HepG2 (cell line): ENCODE data around the gene PSMC3IP. TPM values are rescaled to one million over a fixed set of nuclear protein-coding genes. Genes with fewer than 3 reads are reported as not detected.

Experiments
- CREBL2 ChIP-seq: sonication (generic); formaldehyde crosslinking; IDR thresholded peaks from 2 replicates; pipeline ENCODE4 v1.8.1; 2023; ENCODE audit warnings: missing genetic modification reagents, mild to moderate bottlenecking, borderline replicate concordance
- FOXP4 ChIP-seq: sonication (generic); formaldehyde crosslinking; IDR thresholded peaks from 2 replicates; pipeline ENCODE4 v1.4.0; 2020; ENCODE audit warnings: missing genetic modification reagents
- GLI4 ChIP-seq: sonication (generic); formaldehyde crosslinking; IDR thresholded peaks from 2 replicates; pipeline ENCODE4 v1.5.1; 2020; ENCODE audit warnings: missing genetic modification reagents, mild to moderate bottlenecking, moderate library complexity, borderline replicate concordance
- HNF1B ChIP-seq: sonication (generic); formaldehyde crosslinking; IDR thresholded peaks from 2 replicates; pipeline ENCODE4 v1.5.1; 2020; ENCODE audit warnings: mild to moderate bottlenecking, moderate library complexity, missing genetic modification reagents
- KMT2A ChIP-seq: sonication (generic); formaldehyde crosslinking; IDR thresholded peaks from 2 replicates; pipeline ENCODE4 v1.4.0; 2020; ENCODE audit warnings: missing genetic modification reagents
- PHF20 ChIP-seq: sonication (generic); formaldehyde crosslinking; IDR thresholded peaks from 2 replicates; pipeline ENCODE4 v1.5.0; 2020; ENCODE audit warnings: mild to moderate bottlenecking, missing genetic modification reagents
- RBFOX2 ChIP-seq: fragments of 200-400 bp; formaldehyde crosslinking; IDR thresholded peaks from 2 replicates; pipeline ENCODE4 v1.6.1; 2017; ENCODE audit warnings: low read depth, mild to moderate bottlenecking, low read length
- TP53 ChIP-seq: sonication (generic); formaldehyde crosslinking; conservative IDR thresholded peaks from 2 replicates; pipeline ENCODE4 v1.4.0; 2020; ENCODE audit warnings: missing genetic modification reagents
- ZMYM3 ChIP-seq: sonication (generic); formaldehyde crosslinking; IDR thresholded peaks from 2 replicates; pipeline ENCODE4 v1.5.1; 2020; ENCODE audit warnings: mild to moderate bottlenecking, missing genetic modification reagents
- ZNF354B ChIP-seq: sonication (generic); formaldehyde crosslinking; IDR thresholded peaks from 2 replicates; pipeline ENCODE4 v1.8.0; 2022; ENCODE audit warnings: mild to moderate bottlenecking, missing genetic modification reagents
- ZNF562 ChIP-seq: sonication (generic); formaldehyde crosslinking; IDR thresholded peaks from 2 replicates; pipeline ENCODE4 v1.8.0; 2022; ENCODE audit warnings: missing genetic modification reagents, borderline replicate concordance
- ZXDC ChIP-seq: sonication (generic); formaldehyde crosslinking; IDR thresholded peaks from 2 replicates; pipeline ENCODE4 v1.5.0; 2020; ENCODE audit warnings: mild to moderate bottlenecking, missing genetic modification reagents
- polyA plus RNA-seq, 8 experiments: library from polyadenylated mRNA; depleted of rRNA in 3 of 8; stranded (reverse) in 7 of 8; unstranded in 1 of 8; fragments of >200 nt; fragmentation: Illumina TruSeq in 4 of 8; extraction: Trizol in 4 of 8; gene quantifications; 2 replicates each; pipeline versions ENCODE4 v1.2.1 to v1.2.3, GENCODE V29; 2011 to 2016; ENCODE audit warnings: low read depth in 4 of 8, missing spikeins in 1 of 8, mixed read lengths in 1 of 8; ENCODE audit not compliant: insufficient read depth in 1 of 8
- total RNA-seq, 5 experiments: library from RNA; depleted of rRNA; stranded (reverse); fragments of >200 nt; fragmentation: Illumina TruSeq; extraction: Trizol; gene quantifications; 2 replicates each; pipeline ENCODE4 v1.2.3, GENCODE V29; 2016; ENCODE audit warnings: low read depth in 1 of 5
- TF ChIP-seq, protein P1 (sequence below): sonication (generic); formaldehyde crosslinking; conservative IDR thresholded peaks from 2 replicates; pipeline ENCODE4 v1.8.0; 2022; ENCODE audit warnings: missing genetic modification reagents
- TF ChIP-seq, protein P2 (sequence below): sonication (generic); formaldehyde crosslinking; conservative IDR thresholded peaks from 2 replicates; pipeline ENCODE4 v1.8.0; 2022; ENCODE audit warnings: mild to moderate bottlenecking, moderate library complexity, missing genetic modification reagents
- TF ChIP-seq, protein P3 (sequence below): sonication (generic); formaldehyde crosslinking; IDR thresholded peaks from 2 replicates; pipeline ENCODE4 v1.5.0; 2020; ENCODE audit warnings: missing genetic modification reagents

PSMC3IP gene
- total and polyA plus RNA-seq, 2 of the 13 experiments (the other 11 are each of a cell fraction or from before 2014, with no cell fraction given): 6.5 to 22.4 TPM

- TF ChIP-seq FOXP4 (CRISPR knock-in tag) (no peak), CREBL2 (CRISPR knock-in tag) (no peak), ZNF354B (CRISPR knock-in tag) (peak; percentile 17; the same call in 1 of the 2 replicates), ZXDC (CRISPR knock-in tag) (peak; percentile 85; the same call in 1 of the 2 replicates), PHF20 (CRISPR knock-in tag) (peak; percentile 85), ZMYM3 (CRISPR knock-in tag) (no peak), HNF1B (no peak), TP53 (CRISPR knock-in tag) (peak; percentile 90; the same call in 1 of the 2 replicates), ZNF562 (CRISPR knock-in tag) (no peak), KMT2A (CRISPR knock-in tag) (peak; percentile 87; the same call in 1 of the 2 replicates), RBFOX2 (peak; percentile 89), GLI4 (CRISPR knock-in tag) (peak; percentile 84)
- TF ChIP-seq, protein P1, sequence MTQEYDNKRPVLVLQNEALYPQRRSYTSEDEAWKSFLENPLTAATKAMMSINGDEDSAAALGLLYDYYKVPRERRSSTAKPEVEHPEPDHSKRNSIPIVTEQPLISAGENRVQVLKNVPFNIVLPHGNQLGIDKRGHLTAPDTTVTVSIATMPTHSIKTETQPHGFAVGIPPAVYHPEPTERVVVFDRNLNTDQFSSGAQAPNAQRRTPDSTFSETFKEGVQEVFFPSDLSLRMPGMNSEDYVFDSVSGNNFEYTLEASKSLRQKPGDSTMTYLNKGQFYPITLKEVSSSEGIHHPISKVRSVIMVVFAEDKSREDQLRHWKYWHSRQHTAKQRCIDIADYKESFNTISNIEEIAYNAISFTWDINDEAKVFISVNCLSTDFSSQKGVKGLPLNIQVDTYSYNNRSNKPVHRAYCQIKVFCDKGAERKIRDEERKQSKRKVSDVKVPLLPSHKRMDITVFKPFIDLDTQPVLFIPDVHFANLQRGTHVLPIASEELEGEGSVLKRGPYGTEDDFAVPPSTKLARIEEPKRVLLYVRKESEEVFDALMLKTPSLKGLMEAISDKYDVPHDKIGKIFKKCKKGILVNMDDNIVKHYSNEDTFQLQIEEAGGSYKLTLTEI (CRISPR knock-in tag): no peak
- TF ChIP-seq, protein P2, sequence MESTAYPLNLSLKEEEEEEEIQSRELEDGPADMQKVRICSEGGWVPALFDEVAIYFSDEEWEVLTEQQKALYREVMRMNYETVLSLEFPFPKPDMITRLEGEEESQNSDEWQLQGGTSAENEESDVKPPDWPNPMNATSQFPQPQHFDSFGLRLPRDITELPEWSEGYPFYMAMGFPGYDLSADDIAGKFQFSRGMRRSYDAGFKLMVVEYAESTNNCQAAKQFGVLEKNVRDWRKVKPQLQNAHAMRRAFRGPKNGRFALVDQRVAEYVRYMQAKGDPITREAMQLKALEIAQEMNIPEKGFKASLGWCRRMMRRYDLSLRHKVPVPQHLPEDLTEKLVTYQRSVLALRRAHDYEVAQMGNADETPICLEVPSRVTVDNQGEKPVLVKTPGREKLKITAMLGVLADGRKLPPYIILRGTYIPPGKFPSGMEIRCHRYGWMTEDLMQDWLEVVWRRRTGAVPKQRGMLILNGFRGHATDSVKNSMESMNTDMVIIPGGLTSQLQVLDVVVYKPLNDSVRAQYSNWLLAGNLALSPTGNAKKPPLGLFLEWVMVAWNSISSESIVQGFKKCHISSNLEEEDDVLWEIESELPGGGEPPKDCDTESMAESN (CRISPR knock-in tag): peak; percentile 38
- TF ChIP-seq, protein P3, sequence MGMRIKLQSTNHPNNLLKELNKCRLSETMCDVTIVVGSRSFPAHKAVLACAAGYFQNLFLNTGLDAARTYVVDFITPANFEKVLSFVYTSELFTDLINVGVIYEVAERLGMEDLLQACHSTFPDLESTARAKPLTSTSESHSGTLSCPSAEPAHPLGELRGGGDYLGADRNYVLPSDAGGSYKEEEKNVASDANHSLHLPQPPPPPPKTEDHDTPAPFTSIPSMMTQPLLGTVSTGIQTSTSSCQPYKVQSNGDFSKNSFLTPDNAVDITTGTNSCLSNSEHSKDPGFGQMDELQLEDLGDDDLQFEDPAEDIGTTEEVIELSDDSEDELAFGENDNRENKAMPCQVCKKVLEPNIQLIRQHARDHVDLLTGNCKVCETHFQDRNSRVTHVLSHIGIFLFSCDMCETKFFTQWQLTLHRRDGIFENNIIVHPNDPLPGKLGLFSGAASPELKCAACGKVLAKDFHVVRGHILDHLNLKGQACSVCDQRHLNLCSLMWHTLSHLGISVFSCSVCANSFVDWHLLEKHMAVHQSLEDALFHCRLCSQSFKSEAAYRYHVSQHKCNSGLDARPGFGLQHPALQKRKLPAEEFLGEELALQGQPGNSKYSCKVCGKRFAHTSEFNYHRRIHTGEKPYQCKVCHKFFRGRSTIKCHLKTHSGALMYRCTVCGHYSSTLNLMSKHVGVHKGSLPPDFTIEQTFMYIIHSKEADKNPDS (CRISPR knock-in tag): no peak
Observed at GRCh38 chr17:42577532-42578281, at the start of gene PSMC3IP (continued).
